Omental fat pad (tissue), 4 donors: ENCODE data around the gene MOK. TPM values are rescaled to one million over a fixed set of nuclear protein-coding genes. Genes with fewer than 3 reads are reported as not detected.

Experiments used
- ATAC-seq: fragments of 150-250 bp; one replicate; pipeline ENCODE4 v1.9.1; 2016; ENCODE audit warnings: mild to moderate bottlenecking, moderate library complexity; ENCODE audit not compliant: low FRiP score
- DNase-seq: peaks from one replicate; pipeline ENCODE4 v3.0.0-alpha.2; 2019; ENCODE audit warnings: low spot score
- CTCF ChIP-seq, 3 donors: fragments of 450-650 bp; IDR thresholded peaks; one replicate each; pipeline ENCODE4 v1.5.1; 2016 to 2017; ENCODE audit warnings: antibody characterized with exemption in 3 of 3, mild to moderate bottlenecking in 3 of 3, moderate library complexity in 2 of 3
- total RNA-seq, 4 donors: library from RNA; depleted of rRNA; stranded (reverse); fragments of >200 nt; gene quantifications; one replicate each; pipeline ENCODE4 v1.1.0, GENCODE V29; 2016

MOK gene
- total RNA-seq, 4 donors from 2014 or later: 11.6 to 21.9 (median 12.6) TPM

DNA sequence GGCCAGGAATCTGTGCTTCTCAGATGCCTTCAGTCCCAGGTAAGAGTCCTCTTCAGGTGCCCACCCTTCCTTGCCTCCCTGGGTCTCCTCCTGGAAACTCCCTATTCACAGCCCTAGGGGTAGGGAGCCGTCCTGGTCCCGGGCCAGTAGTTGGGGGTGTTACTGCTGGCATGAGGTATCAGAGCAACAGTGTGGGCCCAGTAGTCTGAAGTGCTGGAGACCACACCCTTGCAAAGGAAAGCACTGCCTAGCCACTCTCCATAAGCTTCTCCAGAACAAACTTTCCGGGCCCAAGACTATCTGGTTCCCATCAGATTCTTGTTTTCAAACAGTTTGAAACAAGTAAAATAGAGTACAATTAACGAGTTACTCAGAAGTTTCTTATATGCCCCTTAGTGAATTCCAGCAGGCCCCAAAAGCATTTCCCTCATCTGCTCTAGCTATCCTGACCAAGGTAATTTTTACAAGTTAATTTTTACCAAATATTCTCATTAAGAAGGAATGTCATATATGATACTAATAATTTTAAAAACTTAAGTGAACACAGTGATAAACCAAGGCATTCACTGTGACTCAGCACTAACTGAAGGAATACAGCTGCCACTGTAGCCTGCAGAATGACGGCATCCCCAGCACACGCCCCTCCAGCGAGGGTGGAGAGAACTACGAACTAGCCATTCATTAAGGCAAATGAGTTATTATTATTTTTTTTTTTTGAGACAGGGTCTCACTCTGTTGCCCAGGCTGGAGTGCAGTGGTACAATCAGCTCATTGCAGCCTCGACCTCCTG is 49.4 kb downstream of the MOK start:
- DNase-seq: no peak
- ATAC-seq: peak; percentile 66
- TF ChIP-seq CTCF (IDR thresholded peaks at IDR 0.05): no peak

GRCh38 chr14:102252834-102253801 is 51.8 kb downstream of the MOK start:
- TF ChIP-seq CTCF (IDR thresholded peaks at IDR 0.05): no peak
- no peak for ATAC-seq
- no peak for DNase-seq

DNA sequence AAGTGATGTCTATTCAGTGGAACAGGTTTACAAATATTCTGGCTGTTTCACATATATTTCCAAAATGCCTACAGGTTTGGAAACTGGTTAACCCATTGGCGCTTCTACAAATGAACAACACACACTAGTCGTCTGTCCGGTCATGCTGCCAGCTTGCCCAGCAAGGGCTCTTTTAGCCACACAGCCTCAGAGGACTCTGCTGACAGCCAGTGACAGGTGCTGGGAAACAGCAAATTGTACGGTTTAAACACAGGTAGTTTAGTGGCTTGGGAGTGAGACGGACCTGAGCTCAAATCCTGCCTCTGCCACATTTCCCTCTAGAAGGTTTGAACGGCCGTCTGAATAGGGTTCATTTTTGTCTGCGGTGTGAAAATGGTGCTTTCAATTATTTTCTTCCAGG is 53.8 kb downstream of the MOK start:
- ATAC-seq (no peak), DNase-seq (no peak)
- TF ChIP-seq CTCF (IDR thresholded peaks at IDR 0.05): no peak

GRCh38 chr14:102250636-102251035 is 54.3 kb downstream of the MOK start:
- no peak for DNase-seq
- TF ChIP-seq CTCF (IDR thresholded peaks at IDR 0.05): no peak
- no peak for ATAC-seq

- ATAC-seq: no peak
- no peak for DNase-seq
These were observed 55.0 kb downstream of the MOK start for GRCh38 chr14:102249981-102250380.

DNA sequence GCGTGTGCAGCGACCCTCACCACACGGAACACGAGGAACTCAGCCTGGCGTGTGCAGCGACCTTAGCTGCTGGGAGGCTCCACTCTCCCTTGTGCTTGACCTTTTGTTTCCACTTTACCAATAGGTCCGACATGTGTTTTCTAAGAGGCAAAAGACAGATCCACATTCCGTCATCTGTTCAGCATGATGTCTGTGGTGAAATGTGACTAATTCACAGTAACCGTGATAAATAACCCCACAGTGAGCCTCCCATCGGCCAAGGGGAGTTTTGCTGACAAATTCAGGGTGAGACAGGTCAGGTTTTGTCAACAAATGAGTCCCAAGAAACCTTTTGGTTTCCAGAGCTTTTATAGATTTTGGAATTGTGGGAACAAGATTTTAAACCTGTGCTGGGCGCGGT is 55.9 kb downstream of the MOK start:
- ATAC-seq: no peak
- no peak for DNase-seq
- TF ChIP-seq CTCF (IDR thresholded peaks at IDR 0.05): no peak

More at GRCh38 chr14:102249981-102250380, 55.0 kb downstream of the MOK start:
- TF ChIP-seq CTCF (IDR thresholded peaks at IDR 0.05): no peak
